HG03196 (cell line): ENCODE data around the gene DTNBP1.

Experiments
- ATAC-seq: cut with Tn5 transposase; IDR thresholded peaks from one replicate; pipeline ENCODE4 v1.9.1; 2021; ENCODE audit not compliant: unreplicated experiment

The DTNBP1 gene

GRCh38 chr6:15626878-15627674 is 35.8 kb downstream of the DTNBP1 start:
- ATAC-seq = no peak

GRCh38 chr6:15626160-15626559 is 36.7 kb downstream of the DTNBP1 start:
- ATAC-seq = no peak

GRCh38 chr6:15623276-15624116 is 39.3 kb downstream of the DTNBP1 start:
- ATAC-seq = no peak

GRCh38 chr6:15622045-15622740 is 40.6 kb downstream of the DTNBP1 start:
- ATAC-seq = no peak

GRCh38 chr6:15621203-15622044 is 41.4 kb downstream of the DTNBP1 start:
- peak; percentile 86 for ATAC-seq

GRCh38 chr6:15620611-15621010 is 42.2 kb downstream of the DTNBP1 start:
- ATAC-seq = no peak

- ATAC-seq = no peak
Measured at GRCh38 chr6:15619330-15619729, 43.5 kb downstream of the DTNBP1 start.

- ATAC-seq = no peak
Measured at GRCh38 chr6:15618685-15619084, 44.1 kb downstream of the DTNBP1 start.

- no peak for ATAC-seq
Measured at GRCh38 chr6:15616261-15616660, 46.6 kb downstream of the DTNBP1 start.

GRCh38 chr6:15615802-15616201 is 47.0 kb downstream of the DTNBP1 start:
- no peak for ATAC-seq

- ATAC-seq = no peak
Measured at GRCh38 chr6:15614277-15614676, 48.6 kb downstream of the DTNBP1 start.

- no peak for ATAC-seq
Measured at GRCh38 chr6:15608396-15608795, 54.4 kb downstream of the DTNBP1 start.

GRCh38 chr6:15607603-15608002 is 55.2 kb downstream of the DTNBP1 start:
- ATAC-seq = no peak

GRCh38 chr6:15606347-15606746 is 56.5 kb downstream of the DTNBP1 start:
- no peak for ATAC-seq

- no peak for ATAC-seq
Measured at GRCh38 chr6:15604843-15605242, 58.0 kb downstream of the DTNBP1 start.

- no peak for ATAC-seq
Measured at GRCh38 chr6:15602154-15602553, 60.7 kb downstream of the DTNBP1 start.

GRCh38 chr6:15598273-15598798 is 64.5 kb downstream of the DTNBP1 start:
- ATAC-seq = no peak

- no peak for ATAC-seq
Measured at GRCh38 chr6:15596186-15596896, 66.5 kb downstream of the DTNBP1 start.

GRCh38 chr6:15595461-15596173 is 67.2 kb downstream of the DTNBP1 start:
- no peak for ATAC-seq
